Peyer's patch (tissue), 4 donors: ENCODE data around the gene USF2.

Source experiments
- POLR2A ChIP-seq, 2 donors: fragments of 450-650 bp; IDR thresholded peaks; one replicate each; pipeline ENCODE4 v1.5.1; 2017; ENCODE audit warnings: antibody characterized with exemption in 2 of 2, mild to moderate bottlenecking in 2 of 2, moderate library complexity in 2 of 2
- TF ChIP-seq, protein P1 (sequence below), 6 experiments: fragments of 450-650 bp in 4 of 6; fragments of 200-600 bp in 2 of 6; sonication (generic) in 1 of 6; IDR thresholded peaks; one replicate each; pipeline ENCODE4 v1.5.1; 2017 to 2019; ENCODE audit warnings: antibody characterized with exemption in 6 of 6, mild to moderate bottlenecking in 3 of 6, moderate library complexity in 1 of 6

DNA sequence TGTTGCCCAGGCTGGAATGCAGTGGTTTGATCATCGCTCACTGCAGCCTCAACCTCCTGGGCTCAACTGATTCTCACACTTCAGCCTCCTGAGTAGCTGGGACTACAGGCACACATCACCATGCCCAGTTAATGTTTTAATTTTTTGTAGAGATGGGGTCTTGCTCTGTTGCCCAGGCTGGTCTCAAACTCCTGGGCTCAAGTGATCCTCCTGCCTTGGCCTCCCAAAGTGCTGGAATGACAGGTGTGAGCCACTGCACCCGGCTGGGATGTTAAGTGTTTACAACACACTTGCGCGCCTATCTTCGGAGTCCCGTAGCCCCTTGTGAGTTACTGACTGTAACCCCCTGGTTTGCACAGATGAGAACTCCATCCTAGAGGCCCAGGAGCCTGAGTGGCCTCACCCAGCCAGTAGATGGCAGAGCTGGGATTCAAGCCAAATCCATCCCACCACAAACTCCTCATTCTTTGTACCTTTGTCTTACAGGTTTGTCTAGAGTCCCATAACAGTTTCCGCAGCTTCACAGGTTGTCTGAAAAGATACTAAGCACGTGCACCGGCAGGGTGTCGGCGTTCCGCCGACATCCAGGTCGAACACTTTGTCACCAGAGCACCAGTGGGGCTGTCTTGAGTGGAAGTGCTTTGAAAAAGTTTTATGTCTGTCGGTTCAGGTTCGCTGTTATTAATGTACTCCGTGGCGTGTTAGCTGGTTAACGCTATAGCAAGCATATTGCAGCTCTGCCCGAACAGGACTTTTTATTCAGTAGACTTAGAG lies 37.9 kb downstream of the USF2 start:
- TF ChIP-seq, protein P1, sequence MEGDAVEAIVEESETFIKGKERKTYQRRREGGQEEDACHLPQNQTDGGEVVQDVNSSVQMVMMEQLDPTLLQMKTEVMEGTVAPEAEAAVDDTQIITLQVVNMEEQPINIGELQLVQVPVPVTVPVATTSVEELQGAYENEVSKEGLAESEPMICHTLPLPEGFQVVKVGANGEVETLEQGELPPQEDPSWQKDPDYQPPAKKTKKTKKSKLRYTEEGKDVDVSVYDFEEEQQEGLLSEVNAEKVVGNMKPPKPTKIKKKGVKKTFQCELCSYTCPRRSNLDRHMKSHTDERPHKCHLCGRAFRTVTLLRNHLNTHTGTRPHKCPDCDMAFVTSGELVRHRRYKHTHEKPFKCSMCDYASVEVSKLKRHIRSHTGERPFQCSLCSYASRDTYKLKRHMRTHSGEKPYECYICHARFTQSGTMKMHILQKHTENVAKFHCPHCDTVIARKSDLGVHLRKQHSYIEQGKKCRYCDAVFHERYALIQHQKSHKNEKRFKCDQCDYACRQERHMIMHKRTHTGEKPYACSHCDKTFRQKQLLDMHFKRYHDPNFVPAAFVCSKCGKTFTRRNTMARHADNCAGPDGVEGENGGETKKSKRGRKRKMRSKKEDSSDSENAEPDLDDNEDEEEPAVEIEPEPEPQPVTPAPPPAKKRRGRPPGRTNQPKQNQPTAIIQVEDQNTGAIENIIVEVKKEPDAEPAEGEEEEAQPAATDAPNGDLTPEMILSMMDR (IDR thresholded peaks at IDR 0.05): peak in 1 of 6 experiments; percentile 30
- no peak for TF ChIP-seq POLR2A (IDR thresholded peaks at IDR 0.05)
